HepG2 (cell line): Measurements from ENCODE around the gene SETD5. TPM values are rescaled to one million over a fixed set of nuclear protein-coding genes. Genes with fewer than 3 reads are reported as not detected.
A peak's percentile ranks its signal among the peaks of the same experiment; 100 is the strongest.

ENCODE experiments used
- FOXA3 ChIP-seq: IDR thresholded peaks from 2 replicates; pipeline ENCODE4 v1.6.1; 2016; ENCODE audit warnings: missing genetic modification reagents, missing compliant biosample characterization
- MIER2 ChIP-seq: IDR thresholded peaks from 2 replicates; pipeline ENCODE4 v1.6.1; 2016; ENCODE audit warnings: missing biosample characterization, missing genetic modification reagents
- RAD21 ChIP-seq: fragments of 450-650 bp; formaldehyde crosslinking; IDR thresholded peaks from 2 replicates; pipeline ENCODE4 v1.5.0; 2020; ENCODE audit warnings: mild to moderate bottlenecking
- SMC3 ChIP-seq: IDR thresholded peaks from 2 replicates; pipeline ENCODE4 v1.6.1; 2011; ENCODE audit warnings: low read length, improper control_type of control experiment
- U2AF1 ChIP-seq: fragments of 200-400 bp; formaldehyde crosslinking; optimal IDR thresholded peaks from 2 replicates; pipeline ENCODE3; 2017; ENCODE audit warnings: mild to moderate bottlenecking, low read depth, low read length
- XRCC5 ChIP-seq: fragments of 200-400 bp; formaldehyde crosslinking; optimal IDR thresholded peaks from 2 replicates; pipeline ENCODE3; 2017; ENCODE audit warnings: mild to moderate bottlenecking, low read length
- polyA plus RNA-seq, 8 experiments: library from polyadenylated mRNA; depleted of rRNA in 3 of 8; stranded (reverse) in 7 of 8; unstranded in 1 of 8; fragments of >200 nt; fragmentation: Illumina TruSeq in 4 of 8; extraction: Trizol in 4 of 8; gene quantifications; 2 replicates each; pipeline versions ENCODE4 v1.2.1 to v1.2.3, GENCODE V29; 2011 to 2016; ENCODE audit warnings: low read depth in 4 of 8, missing spikeins in 1 of 8, mixed read lengths in 1 of 8; ENCODE audit not compliant: insufficient read depth in 1 of 8
- total RNA-seq, 5 experiments: library from RNA; depleted of rRNA; stranded (reverse); fragments of >200 nt; fragmentation: Illumina TruSeq; extraction: Trizol; gene quantifications; 2 replicates each; pipeline ENCODE4 v1.2.3, GENCODE V29; 2016; ENCODE audit warnings: low read depth in 1 of 5
- TF ChIP-seq, protein P1 (sequence below): sonication (generic); formaldehyde crosslinking; IDR thresholded peaks from 2 replicates; pipeline ENCODE4 v1.4.0; 2020; ENCODE audit warnings: low read depth, missing genetic modification reagents
- TF ChIP-seq, protein P2 (sequence below): sonication (generic); formaldehyde crosslinking; IDR thresholded peaks from 2 replicates; pipeline ENCODE4 v1.5.0; 2020; ENCODE audit warnings: mild to moderate bottlenecking, missing genetic modification reagents, moderate library complexity
- TF ChIP-seq, protein P3 (sequence below): sonication (generic); formaldehyde crosslinking; conservative IDR thresholded peaks from 2 replicates; pipeline ENCODE4 v1.8.1; 2023; ENCODE audit warnings: missing genetic modification reagents

The SETD5 gene
- total and polyA plus RNA-seq, 2 of the 13 experiments (the other 11 are each of a cell fraction or from before 2014, with no cell fraction given) = 46.8 to 95.8 TPM

DNA sequence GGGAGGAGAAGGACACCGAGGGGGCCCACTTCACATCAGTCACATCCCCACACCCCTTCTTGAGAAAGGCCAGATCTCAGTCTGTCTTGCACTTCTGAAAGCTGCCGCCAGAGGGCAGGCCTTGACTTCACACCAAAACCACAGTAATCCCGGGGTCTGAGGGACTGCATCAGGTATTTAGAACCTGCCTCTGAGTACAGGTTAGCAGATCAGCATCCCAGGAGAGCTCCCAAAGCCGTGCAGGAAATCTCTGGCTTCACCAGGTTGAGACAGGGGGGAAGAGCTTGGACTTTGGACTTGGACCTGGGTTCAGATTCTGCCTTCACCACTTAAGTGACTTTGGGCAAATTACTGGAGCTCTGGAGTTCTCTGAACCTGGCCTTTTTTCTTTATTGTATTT, 105.9 kb downstream of the SETD5 start (continued):
- TF ChIP-seq, protein P1, sequence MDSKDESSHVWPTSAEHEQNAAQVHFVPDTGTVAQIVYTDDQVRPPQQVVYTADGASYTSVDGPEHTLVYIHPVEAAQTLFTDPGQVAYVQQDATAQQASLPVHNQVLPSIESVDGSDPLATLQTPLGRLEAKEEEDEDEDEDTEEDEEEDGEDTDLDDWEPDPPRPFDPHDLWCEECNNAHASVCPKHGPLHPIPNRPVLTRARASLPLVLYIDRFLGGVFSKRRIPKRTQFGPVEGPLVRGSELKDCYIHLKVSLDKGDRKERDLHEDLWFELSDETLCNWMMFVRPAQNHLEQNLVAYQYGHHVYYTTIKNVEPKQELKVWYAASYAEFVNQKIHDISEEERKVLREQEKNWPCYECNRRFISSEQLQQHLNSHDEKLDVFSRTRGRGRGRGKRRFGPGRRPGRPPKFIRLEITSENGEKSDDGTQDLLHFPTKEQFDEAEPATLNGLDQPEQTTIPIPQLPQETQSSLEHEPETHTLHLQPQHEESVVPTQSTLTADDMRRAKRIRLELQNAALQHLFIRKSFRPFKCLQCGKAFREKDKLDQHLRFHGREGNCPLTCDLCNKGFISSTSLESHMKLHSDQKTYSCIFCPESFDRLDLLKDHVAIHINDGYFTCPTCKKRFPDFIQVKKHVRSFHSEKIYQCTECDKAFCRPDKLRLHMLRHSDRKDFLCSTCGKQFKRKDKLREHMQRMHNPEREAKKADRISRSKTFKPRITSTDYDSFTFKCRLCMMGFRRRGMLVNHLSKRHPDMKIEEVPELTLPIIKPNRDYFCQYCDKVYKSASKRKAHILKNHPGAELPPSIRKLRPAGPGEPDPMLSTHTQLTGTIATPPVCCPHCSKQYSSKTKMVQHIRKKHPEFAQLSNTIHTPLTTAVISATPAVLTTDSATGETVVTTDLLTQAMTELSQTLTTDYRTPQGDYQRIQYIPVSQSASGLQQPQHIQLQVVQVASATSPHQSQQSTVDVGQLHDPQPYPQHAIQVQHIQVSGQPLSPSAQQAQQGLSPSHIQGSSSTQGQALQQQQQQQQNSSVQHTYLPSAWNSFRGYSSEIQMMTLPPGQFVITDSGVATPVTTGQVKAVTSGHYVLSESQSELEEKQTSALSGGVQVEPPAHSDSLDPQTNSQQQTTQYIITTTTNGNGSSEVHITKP (CRISPR knock-in tag) = 0 out of 2 replicates have a peak, but pooled peaks have one; percentile 33
- TF ChIP-seq XRCC5 (peak; percentile 71), FOXA3 (CRISPR knock-in tag) (peak; percentile 30; the same call in 1 of the 2 replicates), MIER2 (CRISPR knock-in tag) (0 out of 2 replicates have a peak, but pooled peaks have one; percentile 45), SMC3 (peak; percentile 80), U2AF1 (no peak), RAD21 (CRISPR knock-in tag) (peak; percentile 74)
- TF ChIP-seq, protein P2, sequence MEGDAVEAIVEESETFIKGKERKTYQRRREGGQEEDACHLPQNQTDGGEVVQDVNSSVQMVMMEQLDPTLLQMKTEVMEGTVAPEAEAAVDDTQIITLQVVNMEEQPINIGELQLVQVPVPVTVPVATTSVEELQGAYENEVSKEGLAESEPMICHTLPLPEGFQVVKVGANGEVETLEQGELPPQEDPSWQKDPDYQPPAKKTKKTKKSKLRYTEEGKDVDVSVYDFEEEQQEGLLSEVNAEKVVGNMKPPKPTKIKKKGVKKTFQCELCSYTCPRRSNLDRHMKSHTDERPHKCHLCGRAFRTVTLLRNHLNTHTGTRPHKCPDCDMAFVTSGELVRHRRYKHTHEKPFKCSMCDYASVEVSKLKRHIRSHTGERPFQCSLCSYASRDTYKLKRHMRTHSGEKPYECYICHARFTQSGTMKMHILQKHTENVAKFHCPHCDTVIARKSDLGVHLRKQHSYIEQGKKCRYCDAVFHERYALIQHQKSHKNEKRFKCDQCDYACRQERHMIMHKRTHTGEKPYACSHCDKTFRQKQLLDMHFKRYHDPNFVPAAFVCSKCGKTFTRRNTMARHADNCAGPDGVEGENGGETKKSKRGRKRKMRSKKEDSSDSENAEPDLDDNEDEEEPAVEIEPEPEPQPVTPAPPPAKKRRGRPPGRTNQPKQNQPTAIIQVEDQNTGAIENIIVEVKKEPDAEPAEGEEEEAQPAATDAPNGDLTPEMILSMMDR (CRISPR knock-in tag) = peak; percentile 88
- TF ChIP-seq, protein P3, sequence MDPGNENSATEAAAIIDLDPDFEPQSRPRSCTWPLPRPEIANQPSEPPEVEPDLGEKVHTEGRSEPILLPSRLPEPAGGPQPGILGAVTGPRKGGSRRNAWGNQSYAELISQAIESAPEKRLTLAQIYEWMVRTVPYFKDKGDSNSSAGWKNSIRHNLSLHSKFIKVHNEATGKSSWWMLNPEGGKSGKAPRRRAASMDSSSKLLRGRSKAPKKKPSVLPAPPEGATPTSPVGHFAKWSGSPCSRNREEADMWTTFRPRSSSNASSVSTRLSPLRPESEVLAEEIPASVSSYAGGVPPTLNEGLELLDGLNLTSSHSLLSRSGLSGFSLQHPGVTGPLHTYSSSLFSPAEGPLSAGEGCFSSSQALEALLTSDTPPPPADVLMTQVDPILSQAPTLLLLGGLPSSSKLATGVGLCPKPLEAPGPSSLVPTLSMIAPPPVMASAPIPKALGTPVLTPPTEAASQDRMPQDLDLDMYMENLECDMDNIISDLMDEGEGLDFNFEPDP (CRISPR knock-in tag) = 0 out of 2 replicates have a peak, but pooled peaks have one; percentile 65
- TF ChIP-seq, all 625 proteins: peak for 13
